K562 (cell line): ENCODE data around the gene KAZN. TPM values are rescaled to one million over a fixed set of nuclear protein-coding genes. Genes with fewer than 3 reads are reported as not detected.

Source experiments
- ATAC-seq: fragments of 200-7000 bp; cut with Tn5 transposase; 3 replicates; pipeline ENCODE4 v1.9.1; 2020; ENCODE audit warnings: moderate library complexity
- BruUV-seq: library from RNA; stranded (reverse); fragments of 400-500 nt; replicated peaks from 2 replicates; lab custom pipeline; 2021; lab: Mats Ljungman, UMichigan
- CTCF ChIA-PET: fragments of 300-600 bp; formaldehyde crosslinking; extraction: SDS; loops from one replicate; lab custom pipeline; 2021; ENCODE audit warnings: low intra/inter-chr PET ratio; lab: Yijun Ruan, JAX
- POLR2A ChIA-PET: fragments of 300-600, 350-650 bp; sonication (Branson Sonifier 250); formaldehyde crosslinking; extraction: SDS; loops from one replicate; lab custom pipeline; 2021; ENCODE audit warnings: antibody characterized with exemption, inconsistent platforms; lab: Yijun Ruan, JAX
- DNase-seq, 4 experiments: peaks; one replicate each; pipeline versions ENCODE4 v3.0.0 to v3.0.0-alpha.2; 2011 to 2018; ENCODE audit warnings: low spot score in 3 of 4, mixed read lengths in 3 of 4; ENCODE audit errors: extremely low read depth in 1 of 4
- FAIRE-seq: peaks from 2 replicates; lab custom pipeline; 2011; peaks lifted over from hg19 to GRCh38; lab: Jason Lieb, UNC
- H2AFZ ChIP-seq: 2 replicates; pipeline ENCODE4 v1.6.0; 2011; ENCODE audit warnings: low read depth, low read length, control low read depth, inconsistent platforms
- H3K27ac ChIP-seq: fragments of 200-600 bp; 3 replicates; pipeline ENCODE4 v1.8.0; 2011; ENCODE audit warnings: low read depth, mild to moderate bottlenecking, control low read depth, inconsistent platforms, low read length, moderate library complexity, mixed read lengths; ENCODE audit errors: extremely low read depth
- H3K27me3 ChIP-seq, 2 experiments: fragments of 300-600 bp in 1 of 2; 2 replicates in 1 of 2; 3 replicates in 1 of 2; pipeline versions ENCODE4 v1.6.0 to v1.8.0; 2011; ENCODE audit warnings: inconsistent platforms in 2 of 2, low read length in 2 of 2, mild to moderate bottlenecking in 1 of 2, mixed read lengths in 1 of 2, moderate library complexity in 1 of 2; ENCODE audit not compliant: control insufficient read depth in 2 of 2, insufficient read depth in 2 of 2
- H3K36me3 ChIP-seq: fragments of 300-600 bp; 3 replicates; pipeline ENCODE4 v1.8.0; 2011; ENCODE audit warnings: mild to moderate bottlenecking, low read length, inconsistent platforms; ENCODE audit not compliant: control insufficient read depth, insufficient read depth
- H3K4me1 ChIP-seq, 2 experiments: fragments of 200-600 bp in 1 of 2; replicated peaks in 1 of 2; 2 replicates in 1 of 2; 3 replicates in 1 of 2; pipeline versions ENCODE4 v1.5.1 to v1.8.0; 2011; ENCODE audit warnings: inconsistent platforms in 2 of 2, low read length in 2 of 2, mild to moderate bottlenecking in 1 of 2, mixed read lengths in 1 of 2, moderate library complexity in 1 of 2; ENCODE audit not compliant: control insufficient read depth in 2 of 2, insufficient read depth in 2 of 2
- H3K4me2 ChIP-seq: 2 replicates; pipeline ENCODE4 v1.6.1; 2011; ENCODE audit warnings: low read length, control low read depth, inconsistent platforms, mixed read lengths; ENCODE audit not compliant: insufficient read depth
- H3K4me3 ChIP-seq: fragments of 200-600 bp; sonication (generic), shearing (Covaris generic); 2 replicates; pipeline ENCODE4 v1.5.1; 2016; ENCODE audit warnings: control low read depth, inconsistent platforms
- H3K79me2 ChIP-seq: fragments of 200-600 bp; 3 replicates; pipeline ENCODE4 v1.8.0; 2011; ENCODE audit warnings: low read length, inconsistent platforms; ENCODE audit not compliant: control insufficient read depth, insufficient read depth
- H3K9ac ChIP-seq, 2 experiments: 2 replicates each; pipeline versions ENCODE4 v1.6.0 to v1.6.1; 2011; ENCODE audit warnings: low read depth in 2 of 2, low read length in 2 of 2, control low read depth in 1 of 2, inconsistent platforms in 1 of 2, mild to moderate bottlenecking in 1 of 2, mixed read lengths in 1 of 2; ENCODE audit not compliant: insufficient read depth in 1 of 2
- H3K9me1 ChIP-seq: one replicate; pipeline ENCODE4 v1.6.0; 2011; ENCODE audit warnings: inconsistent platforms, mild to moderate bottlenecking, low read length, moderate library complexity; ENCODE audit not compliant: control insufficient read depth, insufficient read depth
- H3K9me3 ChIP-seq: replicated peaks from 2 replicates; pipeline ENCODE4 v1.5.1; 2011; ENCODE audit warnings: low read depth, low read length, inconsistent platforms; ENCODE audit not compliant: control insufficient read depth, insufficient read depth
- H4K20me1 ChIP-seq: replicated peaks from 2 replicates; pipeline ENCODE4 v1.6.1; 2011; ENCODE audit warnings: low read length, inconsistent platforms, mixed read lengths; ENCODE audit not compliant: control insufficient read depth, insufficient read depth
- CBX1 ChIP-seq: sonication (generic); IDR thresholded peaks from 2 replicates; pipeline ENCODE4 v1.6.1; 2016; ENCODE audit warnings: antibody characterized with exemption, low read depth, mild to moderate bottlenecking
- CBX3 ChIP-seq, 2 experiments: IDR thresholded peaks; 1 replicate in 1 of 2; 2 replicates in 1 of 2; pipeline ENCODE4 v1.6.1; 2012; ENCODE audit warnings: inconsistent platforms in 2 of 2, low read length in 2 of 2, borderline replicate concordance in 1 of 2, control low read depth in 1 of 2
- CTCF ChIP-seq, 3 experiments: IDR thresholded peaks in 2 of 3; conservative IDR thresholded peaks in 1 of 3; 2 replicates each; pipeline ENCODE4 v1.5.1; 2011 to 2012; ENCODE audit warnings: low read length in 3 of 3, mild to moderate bottlenecking in 3 of 3, control low read depth in 2 of 3, improper control_type of control experiment in 1 of 3, inconsistent platforms in 1 of 3, low read depth in 1 of 3, mixed read lengths in 1 of 3, moderate library complexity in 1 of 3; ENCODE audit not compliant: insufficient read depth in 2 of 3
- FOXK2 ChIP-seq, 2 experiments: fragments of 450-650 bp; IDR thresholded peaks in 1 of 2; conservative IDR thresholded peaks in 1 of 2; 2 replicates each; pipeline ENCODE4 v1.6.1; 2016; ENCODE audit warnings: low read depth in 2 of 2, mild to moderate bottlenecking in 1 of 2
- GATA2 ChIP-seq: sonication (generic); formaldehyde crosslinking; IDR thresholded peaks from 2 replicates; pipeline ENCODE4 v1.4.0; 2020; ENCODE audit warnings: mild to moderate bottlenecking, missing genetic modification reagents
- RAD21 ChIP-seq, 2 experiments: fragments of 250-450 bp in 1 of 2; fragments of 450-650 bp in 1 of 2; sonication (Bioruptor Pico) in 1 of 2; formaldehyde crosslinking in 1 of 2; IDR thresholded peaks in 1 of 2; conservative IDR thresholded peaks in 1 of 2; 2 replicates each; pipeline versions ENCODE4 v1.4.0 to v1.8.0; 2020 to 2022; ENCODE audit warnings: mild to moderate bottlenecking in 2 of 2, moderate library complexity in 1 of 2
- RBM34 ChIP-seq: fragments of 200-400 bp; formaldehyde crosslinking; IDR thresholded peaks from 2 replicates; pipeline ENCODE4 v1.6.1; 2018; ENCODE audit warnings: low read length, borderline replicate concordance; ENCODE audit not compliant: insufficient read depth
- SMC3 ChIP-seq: conservative IDR thresholded peaks from 2 replicates; pipeline ENCODE4 v1.6.1; 2011; ENCODE audit warnings: low read depth, low read length, improper control_type of control experiment; ENCODE audit not compliant: insufficient read depth
- WGBS: fragments of 100-300 bp; shearing (Covaris generic); methylation state at CpG from one replicate; pipeline ENCODE4 v1.1.6; 2016; ENCODE audit warnings: low coverage, mixed read lengths; ENCODE audit not compliant: insufficient coverage; ENCODE audit errors: missing lambda C conversion rate; 5-methylcytosine and 5-hydroxymethylcytosine counted together
- in situ Hi-C: fragments of 300-500 bp; cut with MboI; formaldehyde crosslinking; loops from 4 replicates; pipeline ENCODE4 v1.15.0; 2018; ENCODE audit warnings: inconsistent platforms, mixed read lengths
- intact Hi-C: fragments of 100-400 bp; cut with micrococcal nuclease; formaldehyde crosslinking; loops from 2 replicates; pipeline ENCODE4 v1.14.2; 2022
- polyA plus RNA-seq, 8 experiments: library from polyadenylated mRNA; depleted of rRNA in 4 of 8; stranded (reverse) in 5 of 8; unstranded in 3 of 8; fragments of >200 nt; fragmentation: Nextera tagmentation in 2 of 8; fragmentation: Illumina TruSeq in 1 of 8; extraction: Ambion mirVana in 2 of 8; extraction: Trizol in 1 of 8; gene quantifications; 2 replicates each; pipeline versions ENCODE4 v1.2.1 to v1.2.3, GENCODE V29; 2011 to 2014; ENCODE audit warnings: inconsistent platforms in 1 of 8, missing spikeins in 1 of 8
- total RNA-seq, 7 experiments: library from RNA; depleted of rRNA in 6 of 7; stranded (reverse); fragments of >200 nt in 6 of 7; fragmentation: Illumina TruSeq in 2 of 7; extraction: Trizol in 2 of 7; gene quantifications; 2 replicates each; pipeline versions ENCODE4 v1.2.1 to v1.2.3, GENCODE V29; 2011 to 2021; ENCODE audit warnings: low replicate concordance in 1 of 7

The KAZN gene
- total and polyA plus RNA-seq, 9 of the 15 experiments (the other 6 are each of a cell fraction or from before 2014, with no cell fraction given) = 2.1 to 21.6 (median 5.4) TPM

- peaks cover 3% of the 10 kb centered on the region for H3K9me3 ChIP-seq
- no TSS peak for BruUV-seq
- H2AFZ ChIP-seq = no peak overlapping the region
- intact Hi-C loops (no loop called here), in situ Hi-C loops (no loop called here)
- ChIA-PET CTCF (no interaction called here), POLR2A (interaction anchor here (0.6 kb wide), 1 partner anchor 284 kb away, joined by 3 read pairs; no protein-coding TSS in a partner anchor)
- H3K9ac ChIP-seq = no peak overlapping the region
- ATAC-seq (no peak), DNase-seq (peak; percentile 17 to 68 (median 47)), FAIRE-seq (peak; percentile 70)
- 86% methylated on average over 6 of the region's 6 CpGs for whole genome bisulfite sequencing
- H3K4me3 ChIP-seq = no peak overlapping the region
- H3K36me3 ChIP-seq = peaks cover 35% of the 10 kb centered on the region; the same call in 2 of the 3 replicates
- H3K27me3 ChIP-seq = no peaks in the 10 kb centered on the region
- no peaks in the 10 kb centered on the region for H3K4me1 ChIP-seq
- H3K9me1 ChIP-seq = no peaks in the 10 kb centered on the region
- H3K27ac ChIP-seq = no peak overlapping the region
- no peaks in the 10 kb centered on the region for H4K20me1 ChIP-seq
- H3K79me2 ChIP-seq = no peaks in the 10 kb centered on the region
- no peak for TF ChIP-seq FOXK2 (conservative IDR thresholded peaks at IDR 0.05 in 1 of 2, IDR thresholded peaks at IDR 0.05 in 1 of 2; ENCODE audit: low read depth in 2 of 2)
- TF ChIP-seq RBM34 = no peak
- TF ChIP-seq CBX3 (IDR thresholded peaks at IDR 0.05; ENCODE audit: borderline replicate concordance in 1 of 2, low read length in 2 of 2) = peak in 1 of 2 experiments; percentile 85; a peak in 2 of 3 replicates
- peak in 1 of 2 experiments; percentile 48; a peak in 2 of 4 replicates for TF ChIP-seq RAD21 (CRISPR knock-in tag; conservative IDR thresholded peaks at IDR 0.05 in 1 of 2, IDR thresholded peaks at IDR 0.05 in 1 of 2)
- TF ChIP-seq CBX1 = 0 out of 2 replicates have a peak, but pooled peaks have one; percentile 54
- 0 out of 2 replicates have a peak, but pooled peaks have one; percentile 27 for TF ChIP-seq SMC3
- no peak for TF ChIP-seq GATA2 (CRISPR knock-in tag)
- peak; percentile 56 to 78 (median 60) for TF ChIP-seq CTCF (IDR thresholded peaks at IDR 0.05 in 2 of 3, conservative IDR thresholded peaks at IDR 0.05 in 1 of 3; ENCODE audit: insufficient read depth in 2 of 3, low read depth in 1 of 3, low read length in 3 of 3)
- H3K4me2 ChIP-seq = no peak overlapping the region
These were observed 464.1 kb downstream of the KAZN start for GRCh38 chr1:15062479-15063099.
